ENCODE measurements around the gene NOD2. TPM values are rescaled to one million over a fixed set of nuclear protein-coding genes. Genes with fewer than 3 reads are reported as not detected.

Gene NOD2
- total and polyA plus RNA-seq, 2 of the 13 experiments (the other 11 are each of a cell fraction or from before 2014, with no cell fraction given) = 0.27 to 0.81 TPM

DNA sequence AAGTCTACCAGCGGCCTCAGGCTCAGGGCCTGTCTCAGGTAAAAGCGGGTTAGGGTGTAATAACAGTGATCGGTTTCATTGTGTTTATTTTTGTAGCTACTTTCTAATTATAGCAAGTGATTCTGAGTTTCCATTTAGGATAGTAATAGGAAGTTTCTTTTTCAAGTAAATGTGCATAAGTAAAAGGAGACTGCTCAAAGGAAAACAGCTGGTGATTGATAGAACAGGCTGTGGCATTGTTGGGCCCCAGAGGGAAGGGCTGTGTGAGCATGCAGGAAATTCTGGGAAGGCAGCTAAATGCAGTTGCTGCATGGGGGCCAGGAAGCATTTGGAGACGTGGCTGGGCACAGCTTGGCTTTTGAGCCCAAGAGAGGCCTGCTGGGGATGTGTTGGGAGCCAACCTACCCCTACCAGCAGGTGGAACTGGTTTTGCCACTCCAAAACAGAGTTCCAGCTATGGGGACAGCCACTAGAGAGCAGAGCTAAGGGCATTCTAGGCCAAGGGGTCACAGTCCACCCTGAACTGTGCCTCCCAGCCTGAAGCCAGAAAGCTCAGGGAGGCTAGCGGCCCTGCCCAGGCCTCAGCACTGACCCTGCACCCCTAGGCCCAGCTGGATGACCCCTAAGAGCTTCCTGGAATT, 24.9 kb upstream of the NOD2 start (continued):
- TF ChIP-seq, protein P1, sequence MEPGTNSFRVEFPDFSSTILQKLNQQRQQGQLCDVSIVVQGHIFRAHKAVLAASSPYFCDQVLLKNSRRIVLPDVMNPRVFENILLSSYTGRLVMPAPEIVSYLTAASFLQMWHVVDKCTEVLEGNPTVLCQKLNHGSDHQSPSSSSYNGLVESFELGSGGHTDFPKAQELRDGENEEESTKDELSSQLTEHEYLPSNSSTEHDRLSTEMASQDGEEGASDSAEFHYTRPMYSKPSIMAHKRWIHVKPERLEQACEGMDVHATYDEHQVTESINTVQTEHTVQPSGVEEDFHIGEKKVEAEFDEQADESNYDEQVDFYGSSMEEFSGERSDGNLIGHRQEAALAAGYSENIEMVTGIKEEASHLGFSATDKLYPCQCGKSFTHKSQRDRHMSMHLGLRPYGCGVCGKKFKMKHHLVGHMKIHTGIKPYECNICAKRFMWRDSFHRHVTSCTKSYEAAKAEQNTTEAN (CRISPR knock-in tag; conservative IDR thresholded peaks at IDR 0.05) = no peak
- no peak for TF ChIP-seq MIER3 (CRISPR knock-in tag; IDR thresholded peaks at IDR 0.05; ENCODE audit: borderline replicate concordance)
- no peak for TF ChIP-seq SUZ12 (IDR thresholded peaks at IDR 0.05; ENCODE audit: low read depth, low read length)
- peak; percentile 51; the same call in 1 of the 2 replicates for TF ChIP-seq ZNF788 (CRISPR knock-in tag; IDR thresholded peaks at IDR 0.05; ENCODE audit: borderline replicate concordance)
- TF ChIP-seq SOX6 (IDR thresholded peaks at IDR 0.05) = no peak
- TF ChIP-seq SOX6 (CRISPR knock-in tag; IDR thresholded peaks at IDR 0.05) = no peak; the same call in 1 of the 2 replicates
- TF ChIP-seq SMYD3 (CRISPR knock-in tag; IDR thresholded peaks at IDR 0.05) = peak; percentile 37; the same call in 1 of the 2 replicates
- TF ChIP-seq MEF2D (CRISPR knock-in tag; IDR thresholded peaks at IDR 0.05) = no peak
- no peak for TF ChIP-seq ZNF333 (CRISPR knock-in tag; IDR thresholded peaks at IDR 0.05; ENCODE audit: borderline replicate concordance)
- no peak for TF ChIP-seq MAFG (CRISPR knock-in tag; IDR thresholded peaks at IDR 0.05)
- TF ChIP-seq SMAD1 (CRISPR knock-in tag; IDR thresholded peaks at IDR 0.05; ENCODE audit: borderline replicate concordance, low read depth) = 0 out of 2 replicates have a peak, but pooled peaks have one; percentile 23
- no peak for TF ChIP-seq PHF20 (CRISPR knock-in tag; IDR thresholded peaks at IDR 0.05)
- no peak for TF ChIP-seq ZNF414 (CRISPR knock-in tag; IDR thresholded peaks at IDR 0.05)
- TF ChIP-seq KAT2B (IDR thresholded peaks at IDR 0.05; ENCODE audit: borderline replicate concordance, low read depth, low read length) = no peak
- TF ChIP-seq ZNF296 (CRISPR knock-in tag; conservative IDR thresholded peaks at IDR 0.05) = no peak
- TF ChIP-seq, protein P2, sequence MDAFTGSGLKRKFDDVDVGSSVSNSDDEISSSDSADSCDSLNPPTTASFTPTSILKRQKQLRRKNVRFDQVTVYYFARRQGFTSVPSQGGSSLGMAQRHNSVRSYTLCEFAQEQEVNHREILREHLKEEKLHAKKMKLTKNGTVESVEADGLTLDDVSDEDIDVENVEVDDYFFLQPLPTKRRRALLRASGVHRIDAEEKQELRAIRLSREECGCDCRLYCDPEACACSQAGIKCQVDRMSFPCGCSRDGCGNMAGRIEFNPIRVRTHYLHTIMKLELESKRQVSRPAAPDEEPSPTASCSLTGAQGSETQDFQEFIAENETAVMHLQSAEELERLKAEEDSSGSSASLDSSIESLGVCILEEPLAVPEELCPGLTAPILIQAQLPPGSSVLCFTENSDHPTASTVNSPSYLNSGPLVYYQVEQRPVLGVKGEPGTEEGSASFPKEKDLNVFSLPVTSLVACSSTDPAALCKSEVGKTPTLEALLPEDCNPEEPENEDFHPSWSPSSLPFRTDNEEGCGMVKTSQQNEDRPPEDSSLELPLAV (CRISPR knock-in tag; conservative IDR thresholded peaks at IDR 0.05; ENCODE audit: low read depth) = no peak
- no peak for TF ChIP-seq ZNF10 (CRISPR knock-in tag; IDR thresholded peaks at IDR 0.05; ENCODE audit: borderline replicate concordance, low read depth)
- no peak for TF ChIP-seq ZNF562 (CRISPR knock-in tag; IDR thresholded peaks at IDR 0.05; ENCODE audit: borderline replicate concordance)
- TF ChIP-seq FIP1L1 (IDR thresholded peaks at IDR 0.05; ENCODE audit: borderline replicate concordance, insufficient read depth, low read depth, low read length) = no peak
- TF ChIP-seq, protein P3, sequence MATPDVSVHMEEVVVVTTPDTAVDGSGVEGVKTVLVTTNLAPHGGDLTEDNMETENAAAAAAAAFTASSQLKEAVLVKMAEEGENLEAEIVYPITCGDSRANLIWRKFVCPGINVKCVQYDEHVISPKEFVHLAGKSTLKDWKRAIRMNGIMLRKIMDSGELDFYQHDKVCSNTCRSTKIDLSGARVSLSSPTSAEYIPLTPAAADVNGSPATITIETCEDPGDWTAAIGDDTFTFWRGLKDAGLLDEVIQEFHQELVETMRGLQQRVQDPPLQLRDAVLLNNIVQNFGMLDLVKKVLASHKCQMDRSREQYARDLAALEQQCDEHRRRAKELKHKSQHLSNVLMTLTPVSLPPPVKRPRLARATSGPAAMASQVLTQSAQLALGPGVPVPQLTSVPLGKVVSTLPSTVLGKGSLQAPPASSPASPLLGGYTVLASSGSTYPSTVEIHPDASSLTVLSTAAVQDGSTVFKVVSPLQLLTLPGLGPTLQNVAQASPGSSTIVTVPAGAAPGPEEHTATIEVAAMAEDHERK (CRISPR knock-in tag; IDR thresholded peaks at IDR 0.05; ENCODE audit: low read depth) = no peak

Data from HepG2 (cell line).